AG20443 (cell line): ENCODE results near the gene SATB2.
A peak's percentile ranks its signal among the peaks of the same experiment; 100 is the strongest.

Source experiments
- DNase-seq: peaks from one replicate; pipeline ENCODE4 v3.0.0; 2012; ENCODE audit warnings: low spot score, mixed read lengths

SATB2 gene

GRCh38 chr2:199457147-199458008 is at the start of gene SATB2:
Gene SATB2 (minus strand): TSS chr2:199457939. CDS start chr2:199456037, 1,902 bp downstream.
- peak; percentile 69 for DNase-seq

DNA sequence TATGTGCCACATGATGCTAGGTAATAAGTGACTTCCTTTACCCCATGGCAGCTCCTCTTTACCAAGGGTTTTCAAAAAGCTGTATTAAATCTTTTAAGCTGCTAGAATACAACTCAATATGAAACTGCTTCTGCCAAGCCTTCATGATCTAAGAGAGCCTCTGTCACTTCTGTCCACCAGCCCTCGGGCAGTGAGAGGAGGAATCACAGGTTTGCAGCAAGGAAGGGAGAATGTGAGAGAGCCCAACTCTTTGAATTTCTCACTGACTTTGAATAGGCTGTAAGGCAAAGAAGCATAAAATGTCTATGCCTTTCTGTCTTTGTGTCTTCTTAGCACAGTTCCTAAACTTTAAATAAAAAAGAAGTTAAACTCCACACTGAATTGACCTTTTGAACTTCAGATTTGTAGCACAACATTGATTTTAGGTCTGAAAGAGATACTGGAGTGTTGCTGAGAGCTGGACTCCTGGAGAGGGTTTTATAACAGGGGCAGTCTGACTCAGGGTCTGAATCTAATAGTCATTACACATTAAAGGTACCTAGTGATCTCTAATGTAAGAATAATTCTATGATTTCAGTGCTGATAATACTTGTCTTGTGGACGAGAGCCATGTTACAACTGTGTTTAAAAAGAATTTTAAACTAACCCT is 48.1 kb upstream of the SATB2 start:
- DNase-seq, result no peak

DNA sequence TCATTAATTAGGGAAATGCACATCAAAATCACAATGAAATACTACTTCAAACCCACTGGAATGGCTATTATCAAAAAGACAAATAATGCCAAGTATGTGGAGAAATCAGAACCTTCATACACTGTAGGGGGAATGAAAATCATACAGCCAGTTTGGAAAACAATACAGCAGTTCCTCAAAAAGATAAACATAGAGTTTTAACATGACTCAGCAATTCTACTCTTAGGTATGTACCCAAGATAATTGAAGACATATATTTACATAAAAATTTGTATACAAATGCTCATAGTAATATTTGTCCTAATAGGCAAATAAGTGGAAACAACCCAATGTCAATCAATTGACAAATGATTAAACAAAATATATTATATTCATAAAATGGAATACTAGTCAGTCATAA is 45.4 kb upstream of the SATB2 start:
- no peak for DNase-seq

DNA sequence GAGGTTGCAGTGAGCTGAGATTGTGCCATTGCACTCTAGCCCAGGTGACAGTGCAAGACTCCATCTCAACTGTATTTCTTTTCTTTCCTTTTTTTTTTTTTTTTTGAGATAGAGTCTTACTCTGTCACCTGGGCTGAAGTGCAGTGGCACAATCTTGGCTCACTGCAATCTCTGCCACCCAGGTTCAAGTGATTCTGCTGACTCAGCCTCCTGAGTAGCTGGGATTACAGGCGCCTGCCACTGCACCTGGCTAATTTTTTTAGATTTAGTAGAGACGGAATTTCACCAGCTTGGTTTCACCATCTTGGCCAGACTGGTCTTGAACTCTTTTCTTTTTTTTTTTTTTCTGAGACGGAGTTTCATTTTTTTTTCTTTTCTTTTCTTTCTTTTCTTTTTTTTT is 41.3 kb upstream of the SATB2 start:
- DNase-seq, result no peak

DNA sequence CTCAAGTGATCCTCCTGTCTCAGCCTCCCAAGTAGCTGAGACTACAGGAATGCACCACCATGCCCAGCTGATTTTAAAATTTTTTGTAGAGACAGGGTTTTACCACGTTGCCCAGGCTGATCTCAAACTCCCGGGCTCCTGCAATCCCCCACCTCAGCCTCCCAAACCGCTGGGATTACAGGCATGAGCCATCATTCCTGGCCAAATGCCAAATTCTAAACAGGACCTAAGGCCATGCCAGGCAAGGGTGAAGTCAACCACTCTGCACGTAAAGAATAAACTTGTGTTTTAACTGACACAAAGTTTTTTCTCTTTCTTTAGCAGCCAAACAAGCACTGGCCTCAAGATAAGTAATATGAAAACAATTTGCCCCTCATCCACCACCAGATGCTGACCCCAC is 37.4 kb upstream of the SATB2 start:
- DNase-seq, result no peak

DNA sequence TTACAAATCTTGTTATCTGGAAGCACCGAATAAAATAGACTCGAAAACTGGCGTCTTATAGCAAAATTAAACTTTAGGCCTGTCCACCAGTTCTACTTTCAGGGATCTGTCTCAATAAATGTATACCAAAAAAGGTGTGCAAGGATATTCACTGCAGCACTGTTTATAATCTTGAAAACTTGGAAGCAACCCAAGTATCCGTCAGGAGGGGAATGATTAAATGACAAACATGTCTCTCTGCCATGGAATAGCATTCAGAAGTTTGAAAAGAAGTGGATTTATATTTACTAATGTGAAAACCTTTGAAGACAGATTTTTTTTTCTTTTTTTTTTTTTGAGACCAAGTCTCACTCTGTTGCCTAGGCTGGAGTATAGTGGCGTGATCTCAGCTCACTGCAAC is 32.3 kb upstream of the SATB2 start:
- no peak for DNase-seq

DNA sequence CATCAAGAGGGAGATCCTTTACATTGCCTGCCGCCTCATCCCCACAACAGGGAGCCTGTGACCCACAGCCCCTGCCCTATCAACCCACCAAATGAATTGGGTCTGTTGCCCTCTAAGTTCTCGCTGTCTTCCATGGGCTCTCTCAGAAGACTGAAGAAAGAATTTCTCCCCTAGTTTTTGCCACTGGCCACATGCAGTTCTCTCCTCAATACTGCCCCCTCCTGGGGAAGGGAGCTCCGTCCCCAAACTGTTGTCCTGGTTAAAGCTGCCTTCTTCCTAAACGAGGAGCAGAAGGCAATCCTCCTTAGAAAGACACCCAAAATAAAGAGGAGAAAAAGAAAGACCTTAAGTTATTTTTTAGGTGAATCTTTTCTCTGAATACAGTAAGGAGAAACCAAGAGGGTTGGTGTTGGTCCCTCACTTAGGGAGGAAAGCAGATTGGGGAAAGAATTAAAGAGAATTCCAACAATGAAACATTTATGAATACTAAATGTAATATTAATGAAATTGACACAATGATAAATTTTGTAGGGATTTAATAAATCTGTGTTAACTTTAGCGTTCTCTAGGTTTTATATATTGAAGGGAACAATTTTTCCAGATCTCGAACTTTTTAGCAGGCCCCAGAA is 31.1 kb upstream of the SATB2 start:
- DNase-seq, result peak; percentile 81

- DNase-seq, result peak; percentile 79
Measured at GRCh38 chr2:199485732-199486335, 28.1 kb upstream of the SATB2 start.

DNA sequence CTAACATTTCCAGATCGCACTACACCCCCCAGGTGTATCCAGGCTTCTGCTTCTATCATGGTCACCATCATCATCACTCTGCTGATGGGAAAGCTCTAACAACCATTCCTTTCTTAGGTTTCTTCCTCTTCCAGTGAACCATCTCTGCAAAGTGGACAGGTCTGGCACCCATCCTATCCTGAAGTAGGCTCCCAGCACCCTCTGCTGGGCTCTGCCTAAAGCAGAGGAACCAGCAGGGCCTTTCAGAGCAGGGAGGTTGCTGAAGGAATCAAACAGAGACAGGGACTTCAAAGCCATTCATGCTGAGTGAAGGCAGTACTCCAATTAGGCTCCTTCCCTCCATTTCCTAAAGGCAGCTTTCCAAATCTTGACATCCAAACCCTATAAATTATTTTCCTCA is 27.2 kb upstream of the SATB2 start:
- no peak for DNase-seq

DNA sequence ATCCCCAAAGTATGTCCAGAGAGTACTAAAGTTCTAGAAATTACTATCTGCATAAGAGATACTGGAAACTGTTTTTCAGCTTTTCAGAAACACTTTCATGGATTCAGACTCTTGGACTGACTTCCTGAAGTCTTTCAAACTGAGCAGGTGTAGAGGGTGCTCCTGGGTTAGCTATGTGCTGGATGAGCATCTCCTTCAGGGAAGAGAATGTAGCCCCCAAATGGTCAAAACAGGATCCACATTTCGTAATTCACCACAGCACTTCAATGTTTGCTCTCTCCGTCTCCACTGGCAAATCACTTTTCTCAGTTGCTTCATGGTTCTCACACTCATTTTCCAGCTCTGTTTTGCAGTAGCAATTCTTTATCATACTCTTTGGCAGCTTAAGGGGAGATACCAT is 23.2 kb upstream of the SATB2 start:
- DNase-seq, result no peak

GRCh38 chr2:199477277-199477834 is 19.6 kb upstream of the SATB2 start:
- DNase-seq, result no peak

- peak; percentile 93 for DNase-seq
Measured at GRCh38 chr2:199471443-199472057, 13.8 kb upstream of the SATB2 start.

- no peak for DNase-seq
Measured at GRCh38 chr2:199470672-199471442, 13.1 kb upstream of the SATB2 start.

DNA sequence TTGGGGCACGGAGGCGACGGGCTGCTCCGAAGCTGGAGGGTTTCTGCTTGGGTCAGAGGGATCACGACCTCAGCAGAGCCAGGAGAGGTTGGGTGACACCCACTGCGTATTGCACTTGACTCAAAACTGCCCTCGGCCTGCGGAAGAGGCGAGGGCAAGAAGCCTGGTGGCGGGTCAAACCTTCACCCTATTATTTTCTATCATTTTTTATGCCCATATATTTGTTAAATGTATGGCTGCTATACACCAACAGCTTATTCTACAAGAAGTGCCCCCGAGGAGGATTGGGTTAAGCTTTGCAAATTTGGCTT is 12.6 kb upstream of the SATB2 start:
- no peak for DNase-seq

GRCh38 chr2:199469514-199470360 is 12.0 kb upstream of the SATB2 start:
- no peak for DNase-seq

DNA sequence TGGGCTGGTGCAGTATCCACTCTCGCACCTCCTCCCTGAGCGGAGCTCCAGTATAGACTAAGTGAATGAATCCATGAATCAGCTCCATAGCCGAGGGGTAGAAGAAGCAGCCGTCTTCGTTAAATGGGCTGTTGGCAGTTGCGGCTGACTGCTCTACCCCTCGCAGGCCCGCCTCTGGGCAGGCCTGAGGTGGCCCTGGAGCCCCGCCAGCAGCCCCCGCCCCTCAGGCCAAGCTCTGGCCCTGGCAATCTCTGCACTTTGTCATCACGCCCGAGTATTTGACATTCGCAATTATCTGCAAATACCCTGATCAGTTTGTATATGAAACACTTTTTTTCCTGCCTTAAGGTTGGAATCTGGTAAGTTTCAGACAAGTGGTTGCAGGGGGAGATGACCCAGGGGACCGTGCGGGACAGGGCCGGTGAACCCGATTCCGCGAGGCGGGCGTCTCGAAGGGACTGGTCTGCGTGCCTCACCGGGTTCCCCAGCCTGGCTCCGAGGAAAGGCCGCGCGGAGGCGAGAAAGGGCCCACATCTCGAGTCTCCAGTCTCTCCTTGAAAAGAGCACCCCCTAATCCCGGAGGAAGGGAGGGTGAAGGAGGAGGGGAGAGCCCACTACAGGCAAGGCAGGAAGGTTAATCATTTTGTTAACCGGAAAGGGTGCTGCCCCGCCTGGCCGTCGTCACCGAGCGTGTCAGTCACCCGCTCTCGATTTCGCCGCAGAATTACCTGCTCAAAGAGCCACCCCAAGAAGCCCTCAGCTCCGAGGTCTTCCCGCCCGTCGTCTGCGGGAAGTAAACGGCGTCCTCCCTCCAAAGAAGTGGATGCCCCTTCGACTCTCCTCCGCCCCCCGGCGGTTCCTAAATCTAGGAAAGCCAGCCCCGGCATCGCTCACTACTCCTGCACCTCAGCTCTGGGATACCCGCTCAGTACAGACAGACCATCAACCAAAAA is 11.1 kb upstream of the SATB2 start:
- DNase-seq, result no peak

GRCh38 chr2:199467066-199467822 is 9.5 kb upstream of the SATB2 start:
- DNase-seq, result no peak

GRCh38 chr2:199466692-199467065 is 8.9 kb upstream of the SATB2 start:
- DNase-seq, result no peak
